IMR-90 (cell line): ENCODE measurements around the gene INPP5D. TPM values are rescaled to one million over a fixed set of nuclear protein-coding genes. Genes with fewer than 3 reads are reported as not detected.
"Not testable (repeated sequence)": the region's sequence is repeated elsewhere in the genome, so short reads cannot be mapped to it uniquely, and the experiment has no call there.

Source experiments
- ATAC-seq: fragments of 200-7000 bp; cut with Tn5 transposase; 2 replicates; pipeline ENCODE4 v1.9.1; 2020; ENCODE audit warnings: low read depth, mild to moderate bottlenecking, moderate library complexity
- BruUV-seq: library from RNA; stranded (reverse); fragments of 400-500 nt; replicated peaks from 2 replicates; lab custom pipeline; 2021; lab: Mats Ljungman, UMichigan
- CTCF ChIA-PET: fragments of 300-600 bp; formaldehyde crosslinking; extraction: SDS; loops from one replicate; lab custom pipeline; 2021; ENCODE audit warnings: antibody characterized with exemption; lab: Yijun Ruan, JAX
- POLR2A ChIA-PET: fragments of 300-600 bp; sonication (Branson Sonifier 250); formaldehyde crosslinking; loops from one replicate; lab custom pipeline; 2022; ENCODE audit warnings: antibody characterized with exemption; ENCODE audit not compliant: unreplicated experiment; lab: Charles Lee
- DNase-seq: peaks from one replicate; pipeline ENCODE4 v3.0.0; 2013
- H2AFZ ChIP-seq: replicated peaks from 2 replicates; pipeline ENCODE3; 2013; ENCODE audit warnings: low read length, mild to moderate bottlenecking; ENCODE audit not compliant: poor library complexity
- H2AK5ac ChIP-seq: 2 replicates; pipeline ENCODE4 v1.6.1; 2013; ENCODE audit warnings: low read depth, low read length, inconsistent platforms
- H2AK9ac ChIP-seq: replicated peaks from 2 replicates; pipeline ENCODE3; 2013; ENCODE audit warnings: mild to moderate bottlenecking, low read depth, low read length, moderate library complexity; ENCODE audit not compliant: poor library complexity
- H2BK120ac ChIP-seq: 2 replicates; pipeline ENCODE4 v1.6.1; 2013; ENCODE audit warnings: low read depth, low read length, inconsistent platforms
- H2BK15ac ChIP-seq: 3 replicates; pipeline ENCODE4 v1.6.1; 2013; ENCODE audit warnings: low read depth, low read length, inconsistent platforms
- H2BK20ac ChIP-seq: 2 replicates; pipeline ENCODE4 v1.6.1; 2013; ENCODE audit warnings: low read depth, mild to moderate bottlenecking, inconsistent platforms, low read length, moderate library complexity
- H2BK5ac ChIP-seq: 2 replicates; pipeline ENCODE4 v1.6.1; 2013; ENCODE audit warnings: mild to moderate bottlenecking, low read depth, low read length, inconsistent platforms; ENCODE audit not compliant: poor library complexity, severe bottlenecking
- H3K14ac ChIP-seq: replicated peaks from 2 replicates; pipeline ENCODE4 v1.6.1; 2013; ENCODE audit warnings: low read depth, low read length, inconsistent platforms
- H3K18ac ChIP-seq: 2 replicates; pipeline ENCODE4 v1.6.1; 2013; ENCODE audit warnings: low read depth, low read length, control low read depth
- H3K23ac ChIP-seq: 2 replicates; pipeline ENCODE4 v1.6.1; 2013; ENCODE audit warnings: low read depth, low read length, inconsistent platforms
- H3K27ac ChIP-seq: 2 replicates; pipeline ENCODE4 v1.5.1; 2013; ENCODE audit warnings: mild to moderate bottlenecking, control low read depth, low read length; ENCODE audit not compliant: insufficient read depth
- H3K27me3 ChIP-seq: 2 replicates; pipeline ENCODE4 v1.6.1; 2013; ENCODE audit warnings: low read length; ENCODE audit not compliant: control insufficient read depth, insufficient read depth
- H3K36me3 ChIP-seq: 2 replicates; pipeline ENCODE4 v1.6.1; 2013; ENCODE audit warnings: low read length, mixed read lengths; ENCODE audit not compliant: control insufficient read depth, insufficient read depth
- H3K4ac ChIP-seq: 2 replicates; pipeline ENCODE4 v1.6.1; 2013; ENCODE audit warnings: low read depth, low read length, inconsistent platforms
- H3K4me1 ChIP-seq: 2 replicates; pipeline ENCODE4 v1.6.1; 2013; ENCODE audit warnings: low read length, mixed read lengths; ENCODE audit not compliant: control insufficient read depth, insufficient read depth
- H3K4me2 ChIP-seq: 2 replicates; pipeline ENCODE4 v1.6.1; 2013; ENCODE audit warnings: low read depth, mild to moderate bottlenecking, control low read depth, low read length, moderate library complexity
- H3K4me3 ChIP-seq: 2 replicates; pipeline ENCODE4 v1.5.1; 2013; ENCODE audit warnings: low read depth, mild to moderate bottlenecking, control low read depth, low read length, moderate library complexity; ENCODE audit not compliant: insufficient read depth
- H3K56ac ChIP-seq: 2 replicates; pipeline ENCODE4 v1.6.1; 2013; ENCODE audit warnings: low read length, inconsistent platforms; ENCODE audit not compliant: insufficient read depth; ENCODE audit errors: extremely low read depth
- H3K79me1 ChIP-seq, 2 experiments: 2 replicates each; pipeline ENCODE4 v1.6.1; 2013; ENCODE audit warnings: low read length in 2 of 2, inconsistent platforms in 1 of 2, low read depth in 1 of 2
- H3K9ac ChIP-seq: 2 replicates; pipeline ENCODE4 v1.6.1; 2013; ENCODE audit warnings: low read depth, low read length, control low read depth
- H3K9me1 ChIP-seq: 2 replicates; pipeline ENCODE4 v1.6.1; 2013; ENCODE audit warnings: low read length, inconsistent platforms; ENCODE audit not compliant: insufficient read depth
- H3K9me3 ChIP-seq: 2 replicates; pipeline ENCODE4 v1.6.1; 2013; ENCODE audit warnings: low read length; ENCODE audit not compliant: control insufficient read depth, insufficient read depth
- H4K20me1 ChIP-seq: 2 replicates; pipeline ENCODE4 v1.6.1; 2013; ENCODE audit warnings: low read length, inconsistent platforms; ENCODE audit not compliant: insufficient read depth
- H4K5ac ChIP-seq: 2 replicates; pipeline ENCODE4 v1.6.1; 2013; ENCODE audit warnings: mild to moderate bottlenecking, low read depth, low read length, control low read depth
- H4K8ac ChIP-seq, 2 experiments: 2 replicates each; pipeline ENCODE4 v1.6.1; 2013; ENCODE audit warnings: low read depth in 2 of 2, low read length in 2 of 2, control low read depth in 1 of 2, inconsistent platforms in 1 of 2
- H4K91ac ChIP-seq: 2 replicates; pipeline ENCODE4 v1.6.1; 2013; ENCODE audit warnings: low read depth, low read length, inconsistent platforms; ENCODE audit not compliant: insufficient read depth
- WGBS, 2 experiments: methylation state at CpG; one replicate each; pipeline versions ENCODE4 v1.1.5 to v1.1.7; 2013; ENCODE audit warnings: missing lambda C conversion rate in 2 of 2; ENCODE audit not compliant: insufficient read length in 1 of 2; ENCODE audit errors: extremely low coverage in 2 of 2; 5-methylcytosine and 5-hydroxymethylcytosine counted together
- dilution Hi-C: fragments of 300-500 bp; cut with HindIII; formaldehyde crosslinking; loops from one replicate; pipeline ENCODE4 v1.14.3; 2018; ENCODE audit warnings: low sequenced_read_pairs; ENCODE audit not compliant: unreplicated experiment
- in situ Hi-C: fragments of 300-500 bp; cut with MboI; formaldehyde crosslinking; loops from 3 replicates; pipeline ENCODE4 v1.14.3; 2019; ENCODE audit warnings: low sequenced_read_pairs, inconsistent platforms, mixed read lengths
- intact Hi-C: fragments of 100-400 bp; cut with micrococcal nuclease; formaldehyde crosslinking; loops from 2 replicates; pipeline ENCODE4 v1.10.0; 2022
- polyA plus RNA-seq, 3 experiments: library from polyadenylated mRNA; depleted of rRNA; stranded (reverse); fragments of >200 nt; gene quantifications; 2 replicates each; pipeline ENCODE4 v1.2.3, GENCODE V29; 2012; ENCODE audit warnings: low replicate concordance in 1 of 3
- total RNA-seq: library from RNA; depleted of rRNA; stranded (reverse); fragments of >200 nt; gene quantifications from 2 replicates; pipeline ENCODE4 v1.2.3, GENCODE V29; 2012

Gene INPP5D
- total and polyA plus RNA-seq, 2 of the 4 experiments (the other 2 are of a cell fraction): 0.18 to 0.29 TPM

DNA sequence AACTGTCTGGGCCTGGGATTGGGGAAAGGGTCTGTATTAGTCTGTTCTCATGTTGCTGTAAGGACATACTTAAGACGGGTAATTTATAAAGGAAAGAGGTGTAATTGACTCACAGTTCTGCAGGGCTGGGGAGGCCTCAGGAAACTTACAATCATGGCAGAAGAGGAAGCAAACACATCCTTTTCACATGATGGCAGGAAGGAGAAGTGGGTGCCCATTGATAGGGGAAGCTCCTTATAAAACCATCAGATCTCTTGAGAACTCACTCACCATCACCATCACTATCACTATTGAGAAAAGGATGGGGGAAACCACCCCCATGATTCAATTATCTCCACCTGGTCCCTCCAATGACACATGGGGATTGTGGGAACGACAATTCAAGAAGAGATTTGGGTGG, 130.9 kb downstream of the INPP5D start:
- no CpG with 5 or more reads among the region's 2 CpGs for WGBS, 2 experiments
- not testable (repeated sequence) for ATAC-seq

More for the DNA sequence above, 130.9 kb downstream of the INPP5D start:
- dilution Hi-C loops, BruUV-seq, in situ Hi-C loops, H2AK5ac ChIP-seq, H4K5ac ChIP-seq, H3K36me3 ChIP-seq, H3K14ac ChIP-seq, H3K23ac ChIP-seq, H3K4me3 ChIP-seq, H2BK120ac ChIP-seq, H2AFZ ChIP-seq, H3K4me1 ChIP-seq, H2BK5ac ChIP-seq, intact Hi-C loops, H3K18ac ChIP-seq, DNase-seq, H3K4me2 ChIP-seq, H2AK9ac ChIP-seq, H4K20me1 ChIP-seq, H4K91ac ChIP-seq, H3K27ac ChIP-seq, H4K8ac ChIP-seq, POLR2A ChIA-PET, H3K9me3 ChIP-seq, H3K9ac ChIP-seq, H2BK20ac ChIP-seq, H3K9me1 ChIP-seq, H3K79me1 ChIP-seq, H3K4ac ChIP-seq, H2BK15ac ChIP-seq, H3K56ac ChIP-seq: not testable (repeated sequence)
- CTCF ChIA-PET: interaction anchor here (0.6 kb wide), 1 partner anchor 18 kb away, joined by 3 read pairs; no protein-coding TSS in a partner anchor
- peaks cover 15% of the 10 kb centered on the region for H3K27me3 ChIP-seq
